ENCODE measurements around the gene PHKG1.
"Not testable (repeated sequence)": the region's sequence is repeated elsewhere in the genome, so short reads cannot be mapped to it uniquely, and the experiment has no call there.

Gene PHKG1

DNA sequence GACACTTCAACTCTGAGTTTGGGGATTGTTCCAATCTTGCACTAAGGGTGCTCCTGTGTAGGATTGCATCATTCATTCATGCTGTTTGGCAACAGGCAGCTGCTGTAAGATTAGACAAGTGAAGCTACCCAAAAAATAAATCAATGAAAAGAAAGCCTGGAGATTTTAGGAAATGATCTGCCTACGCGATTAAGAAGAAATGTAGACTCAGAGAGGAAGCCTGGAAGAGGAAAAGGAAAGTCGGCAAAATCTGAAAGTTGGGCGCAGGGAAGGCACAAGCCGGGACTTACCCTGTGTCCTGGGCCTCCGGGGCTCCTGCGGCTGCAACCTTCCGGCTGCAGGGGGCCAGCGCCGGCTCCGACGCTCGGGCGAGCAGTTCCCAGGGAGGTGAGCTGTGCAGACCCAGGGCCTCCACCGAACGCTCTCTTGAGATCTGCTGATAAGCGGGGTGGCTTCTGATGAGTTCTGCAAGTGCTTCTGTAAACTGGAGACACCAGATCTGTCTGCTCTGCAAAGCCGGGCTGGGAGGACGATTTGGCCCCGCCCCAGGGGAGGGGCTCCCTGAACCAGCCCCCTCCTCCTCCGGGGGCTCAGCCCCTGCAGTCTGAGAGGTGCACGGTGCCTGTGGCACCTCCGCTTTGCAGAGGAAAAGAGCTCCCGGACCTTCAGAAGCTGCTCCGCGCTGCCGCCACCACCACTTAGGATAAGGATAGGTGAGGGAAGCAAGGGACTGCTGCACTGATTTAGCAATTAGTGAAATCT lies 58.9 kb downstream of the PHKG1 start:
- peak; percentile 68 to 77 (median 71) for DNase-seq

- DNase-seq = not testable (repeated sequence)
These were observed 60.2 kb downstream of the PHKG1 start for GRCh38 chr7:56032578-56032977.

GRCh38 chr7:56031556-56031955 lies 61.2 kb downstream of the PHKG1 start:
- not testable (repeated sequence) for DNase-seq

GRCh38 chr7:56030340-56030739 lies 62.4 kb downstream of the PHKG1 start:
- no peak for DNase-seq
